Measurements from ENCODE around the gene DLX6.

GRCh38 chr7:97021747-97022490 lies 16.6 kb downstream of the DLX6 start:
- TF ChIP-seq CTCF (IDR thresholded peaks at IDR 0.05) (no peak), POLR2A (IDR thresholded peaks at IDR 0.05) (no peak)

All from lower leg skin (tissue), 3 donors.